Panc1 (cell line): Measurements from ENCODE around the gene APOC3. TPM values are rescaled to one million over a fixed set of nuclear protein-coding genes. Genes with fewer than 3 reads are reported as not detected.

Experiments
- ATAC-seq: fragments of 200-7000 bp; cut with Tn5 transposase; 2 replicates; pipeline ENCODE4 v1.9.1; 2020; ENCODE audit warnings: mild to moderate bottlenecking, moderate library complexity
- BruUV-seq: library from RNA; stranded (reverse); fragments of 400-500 nt; replicated peaks from 2 replicates; lab custom pipeline; 2021; lab: Mats Ljungman, UMichigan
- CTCF ChIA-PET: fragments of 300-600 bp; sonication (Branson Sonifier 250); formaldehyde crosslinking; loops from one replicate; lab custom pipeline; 2022; ENCODE audit warnings: antibody characterized with exemption; lab: Charles Lee
- POLR2A ChIA-PET: fragments of 300-600 bp; sonication (Branson Sonifier 250); formaldehyde crosslinking; loops from one replicate; lab custom pipeline; 2022; ENCODE audit warnings: antibody characterized with exemption; lab: Charles Lee
- DNase-seq: peaks from one replicate; pipeline ENCODE4 v3.0.0-alpha.2; 2010; ENCODE audit warnings: low read depth, low spot score
- H3K27ac ChIP-seq: 2 replicates; pipeline ENCODE4 v1.5.1; 2011; ENCODE audit warnings: mild to moderate bottlenecking, low read length, inconsistent platforms
- H3K27me3 ChIP-seq: fragments of 200-500 bp; sonication (Bioruptor generic); 2 replicates; pipeline ENCODE4 v1.6.0; 2014; ENCODE audit warnings: low read length, inconsistent platforms; ENCODE audit not compliant: control insufficient read depth, insufficient read depth
- H3K36me3 ChIP-seq: fragments of 200-500 bp; sonication (Bioruptor generic); 2 replicates; pipeline ENCODE4 v1.5.1; 2014; ENCODE audit warnings: inconsistent platforms, mild to moderate bottlenecking, low read length, moderate library complexity; ENCODE audit not compliant: control insufficient read depth, insufficient read depth
- H3K4me1 ChIP-seq: 2 replicates; pipeline ENCODE4 v1.5.1; 2011; ENCODE audit warnings: inconsistent platforms, mild to moderate bottlenecking, low read length, moderate library complexity; ENCODE audit not compliant: control insufficient read depth, insufficient read depth
- H3K4me3 ChIP-seq, 2 experiments: 2 replicates each; pipeline ENCODE4 v1.5.1; 2011 to 2012; ENCODE audit warnings: low read depth in 2 of 2, low read length in 2 of 2, mild to moderate bottlenecking in 2 of 2, inconsistent platforms in 1 of 2, moderate library complexity in 1 of 2
- H3K9me3 ChIP-seq: fragments of 200-500 bp; sonication (Bioruptor generic); 2 replicates; pipeline ENCODE4 v1.5.1; 2014; ENCODE audit warnings: low read depth, mild to moderate bottlenecking, inconsistent platforms, low read length, moderate library complexity; ENCODE audit not compliant: control insufficient read depth, insufficient read depth
- POLR2AphosphoS5 ChIP-seq: IDR thresholded peaks from 2 replicates; pipeline ENCODE4 v1.6.1; 2012; ENCODE audit warnings: mild to moderate bottlenecking, low read depth, low read length, moderate library complexity
- SIN3A ChIP-seq: IDR thresholded peaks from 2 replicates; pipeline ENCODE4 v1.6.1; 2012; ENCODE audit warnings: low read depth, mild to moderate bottlenecking, low read length, moderate library complexity, borderline replicate concordance; ENCODE audit not compliant: insufficient read depth
- TCF7L2 ChIP-seq: IDR thresholded peaks from 2 replicates; pipeline ENCODE4 v1.6.1; 2011; ENCODE audit warnings: mild to moderate bottlenecking, low read depth, low read length, inconsistent platforms
- in situ Hi-C: cut with HindIII; loops from 2 replicates; pipeline ENCODE4 v1.10.0; 2016; ENCODE audit warnings: low sequenced_read_pairs, low pct_unique_long_range_greater_than_20kb
- intact Hi-C: fragments of 100-400 bp; cut with micrococcal nuclease; formaldehyde crosslinking; loops from one replicate; pipeline ENCODE4 v1.10.0; 2022; ENCODE audit not compliant: unreplicated experiment
- total RNA-seq: library from RNA; stranded (reverse); gene quantifications from one replicate; pipeline ENCODE4 v1.2.1, GENCODE V29; 2021; ENCODE audit not compliant: unreplicated experiment
- TF ChIP-seq, protein P1 (sequence below): fragments of 450-650 bp; IDR thresholded peaks from 2 replicates; pipeline ENCODE4 v1.5.1; 2017; ENCODE audit warnings: mild to moderate bottlenecking
- TF ChIP-seq, protein P2 (sequence below), 2 experiments: IDR thresholded peaks; 2 replicates each; pipeline ENCODE4 v1.6.1; 2011 to 2012; ENCODE audit warnings: low read depth in 2 of 2, control low read depth in 1 of 2, low read length in 1 of 2, mild to moderate bottlenecking in 1 of 2, moderate library complexity in 1 of 2; ENCODE audit not compliant: insufficient read depth in 1 of 2

Gene APOC3
- total RNA-seq, 1 experiment from 2014 or later = 1.2 TPM

DNA sequence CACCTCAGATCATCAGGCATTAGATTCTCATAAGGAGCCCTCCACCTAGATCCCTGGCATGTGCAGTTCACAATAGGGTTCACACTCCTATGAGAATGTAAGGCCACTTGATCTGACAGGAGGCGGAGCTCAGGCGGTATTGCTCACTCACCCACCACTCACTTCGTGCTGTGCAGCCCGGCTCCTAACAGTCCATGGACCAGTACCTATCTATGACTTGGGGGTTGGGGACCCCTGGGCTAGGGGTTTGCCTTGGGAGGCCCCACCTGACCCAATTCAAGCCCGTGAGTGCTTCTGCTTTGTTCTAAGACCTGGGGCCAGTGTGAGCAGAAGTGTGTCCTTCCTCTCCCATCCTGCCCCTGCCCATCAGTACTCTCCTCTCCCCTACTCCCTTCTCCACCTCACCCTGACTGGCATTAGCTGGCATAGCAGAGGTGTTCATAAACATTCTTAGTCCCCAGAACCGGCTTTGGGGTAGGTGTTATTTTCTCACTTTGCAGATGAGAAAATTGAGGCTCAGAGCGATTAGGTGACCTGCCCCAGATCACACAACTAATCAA lies 2.2 kb downstream of the APOC3 start:
- H3K9me3 ChIP-seq = no peaks in the 10 kb centered on the region
- intact Hi-C loops = no loop called here
- peaks cover 4% of the 10 kb centered on the region; the same call in 1 of the 2 replicates for H3K4me1 ChIP-seq
- BruUV-seq = no TSS peak
- no peak for DNase-seq
- H3K4me3 ChIP-seq = no peak overlapping the region
- H3K27ac ChIP-seq = no peak overlapping the region
- no peak for ATAC-seq
- ChIA-PET CTCF (no interaction called here), POLR2A (no interaction called here)
- H3K36me3 ChIP-seq = no peaks in the 10 kb centered on the region
- in situ Hi-C loops = no loop called here
- TF ChIP-seq, protein P1, sequence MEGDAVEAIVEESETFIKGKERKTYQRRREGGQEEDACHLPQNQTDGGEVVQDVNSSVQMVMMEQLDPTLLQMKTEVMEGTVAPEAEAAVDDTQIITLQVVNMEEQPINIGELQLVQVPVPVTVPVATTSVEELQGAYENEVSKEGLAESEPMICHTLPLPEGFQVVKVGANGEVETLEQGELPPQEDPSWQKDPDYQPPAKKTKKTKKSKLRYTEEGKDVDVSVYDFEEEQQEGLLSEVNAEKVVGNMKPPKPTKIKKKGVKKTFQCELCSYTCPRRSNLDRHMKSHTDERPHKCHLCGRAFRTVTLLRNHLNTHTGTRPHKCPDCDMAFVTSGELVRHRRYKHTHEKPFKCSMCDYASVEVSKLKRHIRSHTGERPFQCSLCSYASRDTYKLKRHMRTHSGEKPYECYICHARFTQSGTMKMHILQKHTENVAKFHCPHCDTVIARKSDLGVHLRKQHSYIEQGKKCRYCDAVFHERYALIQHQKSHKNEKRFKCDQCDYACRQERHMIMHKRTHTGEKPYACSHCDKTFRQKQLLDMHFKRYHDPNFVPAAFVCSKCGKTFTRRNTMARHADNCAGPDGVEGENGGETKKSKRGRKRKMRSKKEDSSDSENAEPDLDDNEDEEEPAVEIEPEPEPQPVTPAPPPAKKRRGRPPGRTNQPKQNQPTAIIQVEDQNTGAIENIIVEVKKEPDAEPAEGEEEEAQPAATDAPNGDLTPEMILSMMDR = no peak
- TF ChIP-seq, protein P2, sequence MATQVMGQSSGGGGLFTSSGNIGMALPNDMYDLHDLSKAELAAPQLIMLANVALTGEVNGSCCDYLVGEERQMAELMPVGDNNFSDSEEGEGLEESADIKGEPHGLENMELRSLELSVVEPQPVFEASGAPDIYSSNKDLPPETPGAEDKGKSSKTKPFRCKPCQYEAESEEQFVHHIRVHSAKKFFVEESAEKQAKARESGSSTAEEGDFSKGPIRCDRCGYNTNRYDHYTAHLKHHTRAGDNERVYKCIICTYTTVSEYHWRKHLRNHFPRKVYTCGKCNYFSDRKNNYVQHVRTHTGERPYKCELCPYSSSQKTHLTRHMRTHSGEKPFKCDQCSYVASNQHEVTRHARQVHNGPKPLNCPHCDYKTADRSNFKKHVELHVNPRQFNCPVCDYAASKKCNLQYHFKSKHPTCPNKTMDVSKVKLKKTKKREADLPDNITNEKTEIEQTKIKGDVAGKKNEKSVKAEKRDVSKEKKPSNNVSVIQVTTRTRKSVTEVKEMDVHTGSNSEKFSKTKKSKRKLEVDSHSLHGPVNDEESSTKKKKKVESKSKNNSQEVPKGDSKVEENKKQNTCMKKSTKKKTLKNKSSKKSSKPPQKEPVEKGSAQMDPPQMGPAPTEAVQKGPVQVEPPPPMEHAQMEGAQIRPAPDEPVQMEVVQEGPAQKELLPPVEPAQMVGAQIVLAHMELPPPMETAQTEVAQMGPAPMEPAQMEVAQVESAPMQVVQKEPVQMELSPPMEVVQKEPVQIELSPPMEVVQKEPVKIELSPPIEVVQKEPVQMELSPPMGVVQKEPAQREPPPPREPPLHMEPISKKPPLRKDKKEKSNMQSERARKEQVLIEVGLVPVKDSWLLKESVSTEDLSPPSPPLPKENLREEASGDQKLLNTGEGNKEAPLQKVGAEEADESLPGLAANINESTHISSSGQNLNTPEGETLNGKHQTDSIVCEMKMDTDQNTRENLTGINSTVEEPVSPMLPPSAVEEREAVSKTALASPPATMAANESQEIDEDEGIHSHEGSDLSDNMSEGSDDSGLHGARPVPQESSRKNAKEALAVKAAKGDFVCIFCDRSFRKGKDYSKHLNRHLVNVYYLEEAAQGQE (IDR thresholded peaks at IDR 0.05; ENCODE audit: insufficient read depth in 1 of 2, low read depth in 2 of 2, low read length in 1 of 2) = no peak
- TF ChIP-seq TCF7L2 = no peak
- TF ChIP-seq SIN3A = no peak
- no peak for TF ChIP-seq POLR2AphosphoS5
- H3K27me3 ChIP-seq = no peaks in the 10 kb centered on the region

DNA sequence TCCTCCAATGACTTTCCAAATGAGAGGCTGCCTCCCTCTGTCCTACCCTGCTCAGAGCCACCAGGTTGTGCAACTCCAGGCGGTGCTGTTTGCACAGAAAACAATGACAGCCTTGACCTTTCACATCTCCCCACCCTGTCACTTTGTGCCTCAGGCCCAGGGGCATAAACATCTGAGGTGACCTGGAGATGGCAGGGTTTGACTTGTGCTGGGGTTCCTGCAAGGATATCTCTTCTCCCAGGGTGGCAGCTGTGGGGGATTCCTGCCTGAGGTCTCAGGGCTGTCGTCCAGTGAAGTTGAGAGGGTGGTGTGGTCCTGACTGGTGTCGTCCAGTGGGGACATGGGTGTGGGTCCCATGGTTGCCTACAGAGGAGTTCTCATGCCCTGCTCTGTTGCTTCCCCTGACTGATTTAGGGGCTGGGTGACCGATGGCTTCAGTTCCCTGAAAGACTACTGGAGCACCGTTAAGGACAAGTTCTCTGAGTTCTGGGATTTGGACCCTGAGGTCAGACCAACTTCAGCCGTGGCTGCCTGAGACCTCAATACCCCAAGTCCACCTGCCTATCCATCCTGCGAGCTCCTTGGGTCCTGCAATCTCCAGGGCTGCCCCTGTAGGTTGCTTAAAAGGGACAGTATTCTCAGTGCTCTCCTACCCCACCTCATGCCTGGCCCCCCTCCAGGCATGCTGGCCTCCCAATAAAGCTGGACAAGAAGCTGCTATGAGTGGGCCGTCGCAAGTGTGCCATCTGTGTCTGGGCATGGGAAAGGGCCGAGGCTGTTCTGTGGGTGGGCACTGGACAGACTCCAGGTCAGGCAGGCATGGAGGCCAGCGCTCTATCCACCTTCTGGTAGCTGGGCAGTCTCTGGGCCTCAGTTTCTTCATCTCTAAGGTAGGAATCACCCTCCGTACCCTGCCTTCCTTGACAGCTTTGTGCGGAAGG lies 2.9 kb downstream of the APOC3 start:
- ChIA-PET CTCF (no interaction called here), POLR2A (no interaction called here)
- in situ Hi-C loops = no loop called here
- no peaks in the 10 kb centered on the region for H3K36me3 ChIP-seq
- ATAC-seq (no peak), DNase-seq (no peak)
- H3K4me1 ChIP-seq = peaks cover 4% of the 10 kb centered on the region; the same call in 1 of the 2 replicates
- H3K4me3 ChIP-seq = no peak overlapping the region
- no peaks in the 10 kb centered on the region for H3K9me3 ChIP-seq
- TF ChIP-seq, protein P1 = no peak
- TF ChIP-seq TCF7L2 = no peak
- no peak for TF ChIP-seq POLR2AphosphoS5
- TF ChIP-seq, protein P2 (IDR thresholded peaks at IDR 0.05; ENCODE audit: insufficient read depth in 1 of 2, low read depth in 2 of 2, low read length in 1 of 2) = no peak
- no peak for TF ChIP-seq SIN3A
- H3K27ac ChIP-seq = no peak overlapping the region
- no peaks in the 10 kb centered on the region for H3K27me3 ChIP-seq
- BruUV-seq = no TSS peak
- intact Hi-C loops = no loop called here
